A673 (cell line): Measurements from ENCODE around the gene SELENOT.

Source experiments
- CTCF ChIP-seq: fragments of 300-800, 200-600 bp; sonication (generic); conservative IDR thresholded peaks from 2 replicates; pipeline ENCODE4 v1.5.1; 2017; ENCODE audit warnings: low read depth, mild to moderate bottlenecking, antibody characterized with exemption, low read length, moderate library complexity, mixed read lengths
- EZH2 ChIP-seq: fragments of 200-600 bp; sonication (generic); IDR thresholded peaks from 2 replicates; pipeline ENCODE4 v1.6.1; 2017; ENCODE audit warnings: borderline replicate concordance, low read depth, mild to moderate bottlenecking, mixed read lengths, antibody characterized with exemption, low read length; ENCODE audit not compliant: poor library complexity, severe bottlenecking

- no peak for TF ChIP-seq CTCF
- no peak for TF ChIP-seq EZH2
Measured at GRCh38 chr3:150653110-150653561, 50.0 kb downstream of the SELENOT start.
